ENCODE data around the gene TMEM72. TPM values are rescaled to one million over a fixed set of nuclear protein-coding genes. Genes with fewer than 3 reads are reported as not detected.
"Not testable (repeated sequence)": the region's sequence is repeated elsewhere in the genome, so short reads cannot be mapped to it uniquely, and the experiment has no call there.

Gene TMEM72
- total RNA-seq, 2 donors from 2014 or later, result 14.5 to 17.6 TPM

- Histone ChIP-seq H3K4me3 (peak overlapping the region; percentile 35), H3K9ac (ENCODE audit: low read depth in 2 of 2, low read length in 2 of 2) (peak overlapping the region in 1 of 2 donors; percentile 53), H3K36me3 (no peaks in the 10 kb centered on the region), H3K9me3 (no peaks in the 10 kb centered on the region), H3K27me3 (no peaks in the 10 kb centered on the region), H3K27ac (no peak overlapping the region), H3K4me1 (peaks cover 2% of the 10 kb centered on the region)
- DNase-seq, result peak; percentile 96
- TF ChIP-seq CTCF (IDR thresholded peaks at IDR 0.05), result peak; percentile 98
- intact Hi-C loops (cut with DNase I), result loop anchor here (5.0 kb wide), 1 partner anchor 1192 kb away; no protein-coding TSS in a partner anchor
Observed at GRCh38 chr10:44864637-44865288, 46.4 kb upstream of the TMEM72 start.

DNA sequence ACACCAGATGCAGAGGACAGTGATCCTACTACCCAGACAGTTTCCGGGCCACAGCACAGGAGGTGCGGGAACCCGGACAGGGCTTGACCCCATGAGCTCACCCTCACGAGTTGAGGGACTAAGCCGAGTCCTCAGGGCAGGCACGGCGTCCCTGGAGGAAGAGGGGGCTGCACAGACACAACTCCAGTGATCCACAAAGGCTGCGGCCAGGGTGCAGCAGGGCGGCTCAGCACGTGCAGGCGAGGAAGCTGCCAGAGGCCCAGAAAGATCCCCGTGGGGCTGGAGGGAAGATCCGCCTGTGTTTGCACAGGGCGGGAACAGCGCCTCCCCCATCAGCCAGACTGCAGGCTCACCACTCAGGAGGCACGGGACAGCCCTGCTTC, 45.9 kb upstream of the TMEM72 start:
- H3K9me3 ChIP-seq, result no peaks in the 10 kb centered on the region
- no peaks in the 10 kb centered on the region for H3K27me3 ChIP-seq
- no peak overlapping the region for H3K9ac ChIP-seq (ENCODE audit: low read depth in 2 of 2, low read length in 2 of 2)
- H3K36me3 ChIP-seq, result no peaks in the 10 kb centered on the region
- DNase-seq, result peak; percentile 39
- H3K27ac ChIP-seq, result no peak overlapping the region
- H3K4me3 ChIP-seq, result no peak overlapping the region
- peaks cover 2% of the 10 kb centered on the region for H3K4me1 ChIP-seq
- TF ChIP-seq CTCF (IDR thresholded peaks at IDR 0.05), result no peak
- intact Hi-C loops (cut with DNase I), result no loop called here

- H3K27ac ChIP-seq; intact Hi-C loops (cut with DNase I); H3K4me1 ChIP-seq; H3K27me3 ChIP-seq; H3K4me3 ChIP-seq; H3K36me3 ChIP-seq; H3K9ac ChIP-seq (ENCODE audit: low read depth in 2 of 2, low read length in 2 of 2); DNase-seq; H3K9me3 ChIP-seq: not testable (repeated sequence)
Observed at GRCh38 chr10:44866367-44866766, 44.8 kb upstream of the TMEM72 start.

- H3K36me3 ChIP-seq, result no peaks in the 10 kb centered on the region
- H3K9ac ChIP-seq (ENCODE audit: low read depth in 2 of 2, low read length in 2 of 2), result no peak overlapping the region
- no peaks in the 10 kb centered on the region for H3K27me3 ChIP-seq
- no peak for TF ChIP-seq CTCF (IDR thresholded peaks at IDR 0.05)
- no peak overlapping the region for H3K27ac ChIP-seq
- H3K4me3 ChIP-seq, result no peak overlapping the region
- no peak for DNase-seq
- no peaks in the 10 kb centered on the region for H3K4me1 ChIP-seq
- intact Hi-C loops (cut with DNase I), result no loop called here
- no peaks in the 10 kb centered on the region for H3K9me3 ChIP-seq
Observed at GRCh38 chr10:44870031-44870430, 41.1 kb upstream of the TMEM72 start.

- no peaks in the 10 kb centered on the region for H3K27me3 ChIP-seq
- H3K4me3 ChIP-seq, result no peak overlapping the region
- H3K9me3 ChIP-seq, result no peaks in the 10 kb centered on the region
- no peaks in the 10 kb centered on the region for H3K4me1 ChIP-seq
- no peak for DNase-seq
- H3K9ac ChIP-seq (ENCODE audit: low read depth in 2 of 2, low read length in 2 of 2), result no peak overlapping the region
- no peak overlapping the region for H3K27ac ChIP-seq
- H3K36me3 ChIP-seq, result no peaks in the 10 kb centered on the region
- intact Hi-C loops (cut with DNase I), result no loop called here
- no peak for TF ChIP-seq CTCF (IDR thresholded peaks at IDR 0.05)
Observed at GRCh38 chr10:44873160-44873559, 38.0 kb upstream of the TMEM72 start.

GRCh38 chr10:44874166-44874565, 37.0 kb upstream of the TMEM72 start:
- no peak overlapping the region for H3K9ac ChIP-seq (ENCODE audit: low read depth in 2 of 2, low read length in 2 of 2)
- no peak overlapping the region for H3K27ac ChIP-seq
- H3K27me3 ChIP-seq, result no peaks in the 10 kb centered on the region
- intact Hi-C loops (cut with DNase I), result no loop called here
- DNase-seq, result no peak
- H3K4me1 ChIP-seq, result no peaks in the 10 kb centered on the region
- H3K4me3 ChIP-seq, result no peak overlapping the region
- TF ChIP-seq CTCF (IDR thresholded peaks at IDR 0.05), result no peak
- H3K9me3 ChIP-seq, result no peaks in the 10 kb centered on the region
- H3K36me3 ChIP-seq, result no peaks in the 10 kb centered on the region
